SH-SY5Y (cell line): ENCODE measurements around the gene ERICH6.

Experiments
- GATA2 ChIP-seq: IDR thresholded peaks from 2 replicates; pipeline ENCODE4 v1.6.1; 2011; ENCODE audit warnings: mild to moderate bottlenecking, low read depth, low read length
- GATA3 ChIP-seq: IDR thresholded peaks from 2 replicates; pipeline ENCODE4 v1.6.1; 2011; ENCODE audit warnings: low read depth, mild to moderate bottlenecking, low read length, moderate library complexity

GRCh38 chr3:150691414-150692040 lies 12.2 kb downstream of the ERICH6 start:
- TF ChIP-seq GATA2 (no peak), GATA3 (no peak)
